Activated CD4-positive, alpha-beta T cell treated with anti-CD3 and anti-CD28 coated beads for 48 hours (primary cell): Measurements from ENCODE around the gene ATF7.

Source experiments
- DNase-seq: peaks from one replicate; pipeline ENCODE4 v3.0.0-alpha.2; 2020

Gene ATF7

DNA sequence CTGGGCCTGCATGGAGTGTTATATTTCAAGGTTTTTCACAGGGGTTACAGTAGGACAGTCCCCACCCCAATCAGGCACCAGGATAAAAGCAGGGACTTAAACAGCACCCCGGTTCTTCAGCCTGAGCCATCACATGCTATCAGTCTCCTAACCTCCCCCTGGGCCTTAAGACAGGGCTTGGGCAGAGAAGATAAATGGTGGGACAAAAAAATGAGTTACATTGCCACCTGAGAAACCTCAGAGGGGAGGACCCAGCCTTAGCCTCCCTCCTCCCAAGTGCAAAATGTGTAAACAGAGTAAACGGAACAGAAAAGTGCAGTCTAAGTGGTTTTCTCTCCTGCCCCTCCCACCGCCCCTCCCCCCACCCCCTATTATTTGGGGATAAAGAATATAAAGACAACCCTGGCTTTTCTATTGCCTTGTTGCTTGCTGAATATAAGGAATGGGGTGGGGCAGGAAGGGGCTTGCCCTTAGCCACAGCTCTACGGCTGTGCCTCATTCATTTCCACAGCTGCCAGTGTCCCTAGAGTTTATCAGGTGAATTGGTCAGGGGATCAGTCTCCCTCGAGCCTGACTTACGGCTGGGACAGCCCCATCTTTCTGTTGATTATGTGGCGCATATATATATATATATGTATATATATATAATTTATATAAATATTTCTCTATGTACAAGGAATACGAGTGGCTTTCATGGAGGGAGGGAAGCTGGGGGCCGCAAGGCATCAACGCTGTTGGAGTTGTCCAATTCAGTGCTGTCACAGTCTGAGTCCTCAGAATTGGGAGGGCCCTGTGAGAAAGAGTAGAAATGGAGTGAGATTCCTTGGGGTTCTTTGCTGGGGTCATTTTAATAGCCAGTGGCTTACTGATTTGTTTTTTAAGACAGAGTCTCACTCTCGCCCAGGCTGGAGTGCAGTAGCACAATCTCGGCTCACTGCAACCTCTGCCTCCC, 145.4 kb downstream of the ATF7 start:
- no peak for DNase-seq

GRCh38 chr12:53479331-53479730, 146.9 kb downstream of the ATF7 start:
- no peak for DNase-seq

GRCh38 chr12:53478865-53479264, 147.3 kb downstream of the ATF7 start:
- no peak for DNase-seq

DNA sequence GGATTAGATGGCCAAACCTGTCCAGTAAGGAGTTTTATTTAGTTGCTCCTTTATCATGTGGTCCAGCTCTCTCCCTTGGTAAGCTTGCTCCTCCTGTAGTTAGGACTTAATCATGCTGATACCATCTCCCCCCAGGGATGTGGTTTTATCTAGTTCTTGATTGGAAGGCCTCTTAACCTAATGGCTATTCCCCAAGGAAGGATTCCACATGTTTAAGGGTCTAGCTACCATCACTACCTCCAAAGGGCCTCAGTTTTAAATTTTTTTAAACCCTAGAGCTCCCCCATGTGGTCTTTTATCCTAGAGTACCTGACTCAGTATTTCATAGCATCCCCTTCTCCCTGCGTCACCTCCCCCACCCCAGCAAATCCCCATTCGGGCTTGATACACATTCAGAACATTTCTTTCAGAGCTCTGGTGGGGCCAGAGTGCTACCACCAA, 149.4 kb downstream of the ATF7 start:
- DNase-seq, result no peak

- DNase-seq, result no peak
Measured at GRCh38 chr12:53474819-53475218, 151.4 kb downstream of the ATF7 start.

- no peak for DNase-seq
Measured at GRCh38 chr12:53474077-53474476, 152.1 kb downstream of the ATF7 start.

- DNase-seq, result no peak
Measured at GRCh38 chr12:53472056-53472582, 154.1 kb downstream of the ATF7 start.

DNA sequence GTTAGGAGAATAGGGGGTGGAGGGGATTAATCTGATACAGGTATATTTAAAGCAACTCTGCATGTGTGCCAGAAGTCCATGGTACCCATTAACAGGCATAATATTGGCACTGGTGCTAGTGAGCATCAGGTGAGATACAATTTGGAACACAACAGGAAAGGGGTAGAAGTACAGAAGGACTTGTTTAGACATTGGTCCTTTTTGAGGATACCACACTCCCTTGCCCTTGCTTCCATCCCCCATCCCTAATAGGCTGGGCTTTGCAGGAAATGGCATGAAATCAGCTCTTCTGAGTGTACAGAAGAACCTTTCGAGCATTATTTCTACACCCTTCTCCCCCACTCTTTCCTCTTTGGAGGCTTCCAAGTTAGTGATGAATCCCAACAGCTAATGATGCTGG, 157.9 kb downstream of the ATF7 start:
- DNase-seq, result no peak

DNA sequence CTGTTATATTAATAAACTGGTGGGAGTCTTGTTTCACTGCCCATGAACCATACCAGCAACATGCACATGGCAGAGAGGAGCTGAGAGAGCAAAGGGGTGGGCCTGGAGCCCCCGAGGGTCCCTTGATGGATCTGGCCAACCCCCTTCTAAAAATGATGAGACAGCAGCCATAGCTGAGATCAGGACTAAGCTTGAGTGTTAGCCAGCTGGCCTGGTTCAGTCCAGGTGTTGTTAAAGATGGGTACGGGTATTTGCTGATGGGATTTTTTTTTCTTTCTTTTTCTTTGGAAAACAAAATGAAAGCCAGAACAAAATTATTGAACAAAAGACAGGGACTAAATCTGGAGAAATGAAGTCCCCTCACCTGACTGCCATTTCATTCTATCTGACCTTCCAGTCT, 158.3 kb downstream of the ATF7 start:
- DNase-seq, result no peak

GRCh38 chr12:53467082-53467481, 159.1 kb downstream of the ATF7 start:
- no peak for DNase-seq

GRCh38 chr12:53466640-53467039, 159.5 kb downstream of the ATF7 start:
- no peak for DNase-seq

GRCh38 chr12:53465679-53466078, 160.5 kb downstream of the ATF7 start:
- DNase-seq, result no peak

DNA sequence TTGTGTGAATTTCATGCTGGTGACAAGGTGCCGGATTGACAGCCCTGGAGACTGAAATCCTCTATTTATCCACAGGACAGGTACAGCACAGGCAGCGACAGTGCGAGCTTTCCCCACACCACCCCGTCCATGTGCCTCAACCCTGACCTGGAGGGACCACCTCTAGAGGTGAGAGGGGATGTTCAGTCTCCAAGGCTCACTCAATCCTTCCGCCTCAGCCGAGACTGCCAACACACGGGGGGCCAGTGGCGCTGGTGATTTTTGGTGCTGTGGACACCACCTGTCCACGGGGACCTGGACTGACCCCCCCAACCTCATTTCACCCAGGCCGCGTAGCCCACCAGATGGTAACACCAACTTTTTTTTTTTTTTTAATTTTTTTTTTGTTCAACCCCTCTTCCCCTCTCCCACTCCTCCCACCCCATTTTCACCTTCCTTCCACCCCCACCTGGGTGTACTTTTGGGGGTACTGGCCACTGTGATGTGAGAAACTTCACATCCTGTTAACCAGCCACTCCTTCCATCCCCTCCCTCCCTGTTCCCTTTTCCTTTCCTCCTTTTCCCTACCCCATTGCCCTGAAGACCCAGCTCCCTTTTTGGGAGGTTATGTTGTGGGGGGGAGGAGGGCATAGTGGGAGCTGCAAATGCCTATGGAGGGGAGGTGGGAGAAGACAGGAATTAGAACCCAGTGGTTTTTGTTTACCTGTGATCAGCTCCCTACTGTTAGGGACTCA, 161.3 kb downstream of the ATF7 start:
- no peak for DNase-seq

GRCh38 chr12:53463802-53464560, 162.2 kb downstream of the ATF7 start:
- DNase-seq, result no peak

DNA sequence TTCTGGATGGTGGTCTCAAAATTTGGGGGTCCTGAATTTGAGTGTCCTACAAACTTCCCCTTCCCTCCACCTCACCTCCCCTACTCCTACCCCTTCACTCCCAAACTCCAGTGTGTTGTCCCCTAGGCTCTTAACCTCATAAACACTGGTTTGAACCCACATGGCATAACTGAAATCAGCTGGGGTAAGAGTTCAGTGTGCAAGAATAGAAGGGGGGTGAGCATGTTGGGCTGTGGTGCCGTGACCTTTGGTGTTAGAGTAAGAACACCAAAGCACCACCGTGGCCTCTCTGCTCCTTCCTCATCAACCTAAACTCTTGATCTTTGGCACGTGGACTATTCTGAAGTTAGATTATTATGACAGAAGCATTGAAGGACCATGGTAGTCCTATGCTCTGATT, 163.2 kb downstream of the ATF7 start:
- DNase-seq, result no peak

DNA sequence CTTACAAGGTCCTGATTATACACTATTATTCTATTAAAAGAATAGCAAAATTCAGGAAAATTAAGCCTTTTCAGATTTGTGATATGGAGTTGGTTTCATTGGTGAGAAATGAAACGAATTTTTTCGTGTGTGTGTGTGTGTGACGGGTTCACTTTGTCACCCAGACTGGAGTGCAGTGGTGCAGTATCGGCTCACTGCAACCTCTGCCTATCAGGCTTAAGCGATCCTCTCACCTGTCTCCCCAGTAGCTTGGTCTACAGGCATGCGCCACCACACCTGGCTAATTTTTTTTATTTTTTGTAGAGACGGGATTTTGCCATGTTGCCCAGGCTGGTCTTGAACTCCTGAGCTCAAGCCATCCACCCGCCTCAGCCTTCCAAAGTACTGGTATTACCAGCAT, 164.6 kb downstream of the ATF7 start:
- DNase-seq, result no peak

DNA sequence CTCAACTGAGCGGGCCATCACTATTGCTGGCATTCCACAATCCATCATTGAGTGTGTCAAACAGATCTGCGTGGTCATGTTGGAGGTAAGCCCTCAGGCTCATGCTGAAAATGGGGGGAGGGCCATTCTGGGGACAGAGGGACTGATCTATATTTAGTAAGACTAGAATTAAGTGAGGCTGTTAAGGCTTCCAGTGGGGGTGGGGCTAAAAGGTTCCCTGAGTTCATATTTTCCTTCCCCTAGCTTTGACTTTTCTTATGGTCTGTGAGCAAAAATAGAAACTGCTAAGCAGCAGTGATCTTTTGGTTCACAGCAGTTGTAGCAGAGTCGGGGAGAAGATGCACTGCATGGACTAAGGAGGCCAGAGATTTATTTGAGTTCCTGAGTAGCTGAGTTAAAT, 165.1 kb downstream of the ATF7 start:
- DNase-seq, result no peak

DNA sequence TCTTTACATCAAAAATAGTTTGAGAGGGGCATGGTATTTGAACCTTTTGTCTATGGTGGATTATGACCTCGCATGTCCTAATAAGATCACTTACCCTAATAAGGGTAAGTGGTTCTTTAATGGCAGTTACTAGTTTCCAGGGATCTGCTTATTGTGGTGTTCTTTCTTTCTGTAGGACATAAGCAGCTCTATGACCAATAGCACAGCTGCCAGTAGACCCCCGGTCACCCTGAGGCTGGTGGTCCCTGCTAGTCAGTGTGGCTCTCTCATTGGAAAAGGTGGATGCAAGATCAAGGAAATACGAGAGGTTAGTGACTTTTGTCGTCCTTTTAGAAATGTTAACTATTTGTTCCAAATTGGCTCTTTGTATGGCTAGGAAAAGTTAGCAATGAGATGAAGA, 167.1 kb downstream of the ATF7 start:
- no peak for DNase-seq
